Stimulated activated CD4-positive, alpha-beta T cell treated with anti-CD3 and anti-CD28 coated beads, TNF-alpha, amount 100 ng/mL, for 48 hours (primary cell): ENCODE data around the gene GNB1L.

ENCODE experiments used
- DNase-seq, 3 donors: peaks; one replicate each; pipeline ENCODE4 v3.0.0-alpha.2; 2020; ENCODE audit warnings: low read depth in 3 of 3

The GNB1L gene

DNA sequence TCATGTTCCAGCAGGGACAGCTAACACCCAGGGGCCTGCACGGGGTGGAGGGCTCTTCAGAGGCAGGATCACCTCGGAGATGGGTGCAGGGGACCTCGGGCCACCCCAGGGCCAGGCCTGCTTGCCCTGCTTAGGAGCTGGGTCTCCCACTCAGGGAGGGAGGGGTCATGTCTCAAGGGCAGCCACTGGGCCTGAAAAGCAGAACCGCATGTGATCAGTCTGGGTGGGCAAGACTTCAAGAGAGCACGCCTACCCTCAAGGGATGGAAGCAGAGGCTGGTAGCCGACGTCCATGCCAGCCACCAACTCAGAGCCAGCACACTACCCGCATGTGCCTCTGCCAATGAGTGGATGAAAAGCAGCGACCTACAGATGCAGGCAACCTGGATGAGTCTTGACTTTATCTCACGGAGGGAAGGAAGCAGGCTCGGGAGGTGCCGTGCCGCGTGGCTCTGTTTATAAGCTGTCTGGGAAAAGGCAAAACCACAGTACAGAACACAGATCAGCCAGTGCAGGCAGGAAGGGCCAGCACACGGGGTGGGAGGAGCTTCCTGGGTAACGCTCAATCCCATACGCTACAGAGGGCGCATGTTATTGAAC, 78.1 kb downstream of the GNB1L start:
- no peak for DNase-seq

DNA sequence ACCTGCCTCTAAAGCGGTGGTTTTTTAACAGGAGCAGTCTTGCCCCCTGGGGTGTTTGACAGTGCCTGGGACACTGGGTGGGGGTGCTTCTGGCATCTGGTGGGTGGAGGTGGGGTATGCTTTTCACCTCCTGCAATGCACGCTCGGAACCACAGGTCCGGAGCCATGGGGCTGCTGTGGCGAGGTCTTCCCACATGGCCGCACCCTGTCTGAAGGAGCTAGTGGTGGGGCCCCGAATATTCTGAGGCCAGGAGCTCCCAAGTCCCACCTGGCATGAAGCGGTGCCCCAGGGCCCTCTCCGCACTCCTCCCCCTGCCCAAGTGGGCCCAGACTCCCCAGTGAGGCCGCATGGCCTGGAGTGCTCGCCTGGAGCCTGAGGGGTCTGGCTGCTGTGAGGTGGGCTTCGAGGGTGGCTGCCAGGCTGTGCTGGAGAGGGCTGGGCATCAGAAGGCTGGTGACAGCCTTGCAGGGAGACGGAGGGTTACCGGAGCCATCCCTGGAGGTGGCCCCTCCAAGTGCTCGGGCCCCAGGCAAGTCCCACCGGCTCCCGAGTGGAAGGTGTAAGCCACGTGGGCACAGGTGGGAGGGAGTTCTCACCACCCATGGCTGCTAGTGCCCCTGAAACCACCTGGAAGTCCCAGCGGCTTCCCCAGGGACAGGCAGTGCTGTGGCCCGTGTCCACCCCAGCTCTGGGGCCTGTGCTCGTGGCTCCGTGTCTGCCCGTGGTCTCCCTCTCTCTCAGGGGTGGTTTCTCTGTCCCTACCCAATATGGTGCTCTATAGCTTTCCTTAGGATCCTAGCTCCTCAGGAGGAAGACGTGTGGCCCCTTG, 79.0 kb downstream of the GNB1L start:
- no peak for DNase-seq

- DNase-seq, result no peak
Observed at GRCh38 chr22:19774628-19775027, 80.0 kb downstream of the GNB1L start.

DNA sequence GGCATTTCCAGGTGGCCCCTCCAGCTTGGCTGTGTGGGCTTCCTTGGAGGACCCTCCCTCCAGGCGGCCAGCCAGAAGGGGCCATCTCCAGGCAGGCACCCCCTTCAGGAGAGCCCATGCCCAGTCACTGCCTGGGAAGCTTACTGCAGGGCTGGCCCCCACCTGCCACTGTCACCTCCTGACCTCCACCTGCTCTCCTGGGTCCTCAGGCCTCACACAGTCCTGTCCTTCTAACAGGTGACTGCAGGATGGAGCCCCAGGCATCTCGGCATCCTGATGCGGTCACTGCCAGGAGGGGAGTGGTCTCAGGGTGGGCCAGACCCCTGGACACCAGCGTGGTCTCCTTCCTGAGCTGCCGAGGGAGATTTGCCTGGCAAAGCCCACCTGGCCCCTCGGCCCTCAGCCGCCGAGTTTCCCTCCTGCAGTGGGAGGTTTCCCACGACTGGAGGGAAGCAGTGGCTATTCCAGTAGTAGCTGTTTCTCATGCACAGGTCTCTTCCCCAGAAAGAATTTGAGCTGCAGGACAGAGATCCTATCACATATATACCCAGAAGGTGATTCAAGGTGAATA, 81.1 kb downstream of the GNB1L start:
- DNase-seq, result no peak

- DNase-seq, result no peak
Observed at GRCh38 chr22:19772673-19773469, 81.8 kb downstream of the GNB1L start.

DNA sequence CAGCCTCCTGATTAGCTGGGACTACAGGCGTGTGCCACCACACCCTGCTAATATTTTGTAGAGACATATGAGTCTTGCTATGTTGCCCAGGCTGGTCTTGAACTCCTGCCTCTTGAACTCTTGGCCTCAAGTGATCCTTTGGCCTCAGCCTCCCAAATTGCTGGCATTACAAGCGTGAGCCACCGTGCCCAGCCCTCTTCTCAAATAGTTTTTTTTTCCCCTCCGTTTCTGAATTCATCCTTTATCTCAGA, 82.3 kb downstream of the GNB1L start:
- DNase-seq, result no peak

DNA sequence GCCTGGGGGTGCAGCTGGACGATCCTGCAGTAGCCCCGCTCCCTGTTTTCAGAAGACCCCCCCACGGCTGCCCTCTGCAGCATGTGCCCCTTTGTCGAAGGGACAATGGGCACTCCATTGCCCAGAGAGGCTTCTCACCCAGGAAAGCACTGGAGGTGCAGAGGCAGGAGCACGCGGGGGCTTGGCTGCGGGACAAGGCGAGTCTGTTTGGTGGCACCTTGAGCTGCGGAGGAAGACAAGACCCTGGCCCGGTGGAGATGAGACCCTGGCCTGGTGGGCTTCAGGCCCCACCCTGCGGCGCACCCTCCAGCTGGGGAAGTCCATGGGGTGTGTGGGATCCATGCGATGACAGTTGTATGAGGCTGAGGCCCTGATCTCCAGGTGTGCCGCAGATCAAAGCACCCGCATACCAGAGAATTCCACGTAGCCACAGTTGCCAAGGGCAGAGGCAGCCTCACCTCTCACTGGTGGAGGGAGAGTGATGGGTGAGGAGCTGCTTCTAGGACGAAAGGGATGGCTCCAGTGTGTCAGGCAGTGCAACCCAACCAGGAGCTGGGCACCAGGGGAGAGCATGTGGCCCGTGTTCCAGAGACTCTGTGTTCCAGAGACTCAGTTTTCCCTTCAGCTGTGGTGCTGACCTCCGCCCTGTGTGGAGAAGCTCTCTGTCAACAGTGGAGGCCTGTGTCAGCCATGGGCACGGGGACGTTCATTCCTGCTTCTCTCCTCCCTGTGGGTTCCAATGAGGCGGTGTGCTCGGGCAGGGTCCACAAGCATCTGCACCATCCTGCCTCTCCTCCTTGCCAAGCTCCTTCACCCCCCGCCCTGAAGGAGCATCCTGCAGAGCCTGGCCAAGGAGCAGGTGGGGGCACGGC, 84.1 kb downstream of the GNB1L start:
- no peak for DNase-seq

GRCh38 chr22:19769393-19769715, 85.3 kb downstream of the GNB1L start:
- DNase-seq, result no peak

GRCh38 chr22:19767427-19768341, 87.0 kb downstream of the GNB1L start:
- DNase-seq, result no peak

DNA sequence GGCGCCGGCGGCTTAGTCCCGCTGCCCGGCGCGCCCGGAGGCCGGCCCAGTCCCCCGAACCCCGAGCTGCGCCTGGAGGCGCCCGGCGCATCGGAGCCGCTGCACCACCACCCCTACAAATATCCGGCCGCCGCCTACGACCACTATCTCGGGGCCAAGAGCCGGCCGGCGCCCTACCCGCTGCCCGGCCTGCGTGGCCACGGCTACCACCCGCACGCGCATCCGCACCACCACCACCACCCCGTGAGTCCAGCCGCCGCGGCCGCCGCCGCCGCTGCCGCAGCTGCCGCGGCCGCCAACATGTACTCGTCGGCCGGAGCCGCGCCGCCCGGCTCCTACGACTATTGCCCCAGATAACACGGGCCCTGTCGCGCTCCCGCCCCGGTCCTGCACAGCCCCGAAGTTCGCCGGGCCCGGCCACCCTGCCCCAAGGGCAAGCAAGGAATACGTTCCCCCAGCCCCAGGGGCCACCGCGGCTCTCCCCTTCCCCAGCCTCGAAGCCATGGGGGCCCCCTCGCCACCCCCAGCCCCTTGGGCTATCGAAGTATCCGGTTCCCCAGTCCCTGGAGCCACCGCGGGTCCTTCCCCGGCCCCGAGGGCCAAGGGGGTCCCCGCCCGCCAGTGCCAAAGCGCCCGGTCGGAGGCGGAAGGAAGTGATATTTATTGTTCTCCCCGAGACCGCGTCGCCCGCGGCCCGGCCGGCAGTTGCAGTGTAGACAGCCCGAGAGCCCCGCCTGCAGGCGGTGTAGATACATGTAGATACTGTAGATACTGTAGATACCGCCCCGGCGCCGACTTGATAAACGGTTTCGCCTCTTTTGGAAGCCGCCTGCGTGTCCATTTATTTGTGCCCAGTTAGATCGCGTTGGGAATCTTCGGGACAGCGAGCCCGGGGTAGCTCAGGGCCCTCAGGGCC, 87.9 kb downstream of the GNB1L start:
- DNase-seq, result peak in 2 of 3 donors; percentile 34 to 46

DNA sequence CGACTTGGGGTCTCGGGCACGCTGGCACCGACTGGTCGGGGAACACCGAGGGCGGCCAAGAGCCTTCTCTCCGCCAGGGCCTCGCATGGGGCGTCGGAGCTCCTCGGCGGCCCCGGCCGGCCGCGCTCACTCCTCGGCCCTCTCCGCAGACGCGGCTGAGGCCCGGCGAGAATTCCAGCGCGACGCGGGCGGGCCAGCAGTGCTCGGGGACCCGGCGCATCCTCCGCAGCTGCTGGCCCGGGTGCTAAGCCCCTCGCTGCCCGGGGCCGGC, 88.5 kb downstream of the GNB1L start:
- DNase-seq, result no peak

DNA sequence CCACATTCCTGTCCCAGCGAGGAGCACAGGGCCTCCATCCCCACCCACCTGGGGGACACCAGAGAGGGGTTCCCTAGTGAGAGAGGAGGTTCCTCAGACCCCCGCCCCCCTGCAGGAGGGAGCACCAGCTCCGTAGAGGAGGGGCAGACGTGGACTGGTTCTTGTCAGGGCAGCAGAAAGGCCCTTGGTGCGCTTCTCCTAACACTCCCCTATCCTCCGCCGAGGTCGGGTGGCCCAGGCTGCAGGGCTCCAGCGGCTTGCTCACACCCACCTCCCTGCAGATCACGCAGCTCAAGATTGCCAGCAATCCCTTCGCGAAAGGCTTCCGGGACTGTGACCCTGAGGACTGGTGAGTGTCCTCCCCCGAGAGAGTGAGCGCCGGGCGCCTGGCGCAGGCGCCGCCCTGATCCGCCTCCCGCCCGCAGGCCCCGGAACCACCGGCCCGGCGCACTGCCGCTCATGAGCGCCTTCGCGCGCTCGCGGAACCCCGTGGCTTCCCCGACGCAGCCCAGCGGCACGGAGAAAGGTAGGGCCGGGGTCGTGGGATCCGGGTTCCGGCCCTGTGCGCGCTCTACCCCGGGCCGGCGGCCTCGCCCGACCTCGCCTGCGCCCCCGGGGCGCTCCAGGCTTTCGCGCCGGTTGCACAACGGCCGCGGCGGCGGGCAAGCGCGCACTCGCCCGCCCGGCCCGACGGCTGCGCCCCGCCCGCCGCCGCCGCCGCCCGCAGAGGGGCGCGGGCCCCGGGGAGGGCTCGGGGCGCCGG, 89.0 kb downstream of the GNB1L start:
- no peak for DNase-seq

GRCh38 chr22:19764636-19765476, 89.8 kb downstream of the GNB1L start:
- DNase-seq, result no peak

- DNase-seq, result no peak
Observed at GRCh38 chr22:19764299-19764593, 90.4 kb downstream of the GNB1L start.

GRCh38 chr22:19763458-19764298, 91.0 kb downstream of the GNB1L start:
- no peak for DNase-seq

- no peak for DNase-seq
Observed at GRCh38 chr22:19762568-19763457, 91.9 kb downstream of the GNB1L start.
